Urinary bladder (tissue), 4 donors: ENCODE measurements around the gene MFSD11. TPM values are rescaled to one million over a fixed set of nuclear protein-coding genes. Genes with fewer than 3 reads are reported as not detected.
"Not testable (repeated sequence)": the region's sequence is repeated elsewhere in the genome, so short reads cannot be mapped to it uniquely, and the experiment has no call there.

Source experiments
- DNase-seq: peaks from one replicate; pipeline ENCODE4 v3.0.0-alpha.2; 2015; ENCODE audit errors: extremely low spot score
- H3K27ac ChIP-seq: one replicate; pipeline ENCODE4 v1.5.1; 2013; ENCODE audit warnings: low read depth, mild to moderate bottlenecking, moderate library complexity
- H3K36me3 ChIP-seq: one replicate; pipeline ENCODE4 v1.6.1; 2013; ENCODE audit warnings: mild to moderate bottlenecking, moderate library complexity; ENCODE audit not compliant: insufficient read depth
- H3K4me1 ChIP-seq: one replicate; pipeline ENCODE4 v1.6.1; 2013; ENCODE audit warnings: mild to moderate bottlenecking, moderate library complexity; ENCODE audit not compliant: insufficient read depth
- H3K4me3 ChIP-seq: one replicate; pipeline ENCODE4 v1.5.1; 2013; ENCODE audit warnings: low read depth, low read length
- WGBS: extraction: QIAGEN DNeasy Blood & Tissue Kit; methylation state at CpG from one replicate; pipeline ENCODE4 v1.1.7; 2013; 5-methylcytosine and 5-hydroxymethylcytosine counted together
- polyA plus RNA-seq: library from polyadenylated mRNA; stranded (reverse); fragments of 200-250 nt; gene quantifications from one replicate; pipeline ENCODE4 v1.2.3, GENCODE V29; 2013
- total RNA-seq: library from RNA; depleted of rRNA; stranded (reverse); fragments of >200 nt; gene quantifications from one replicate; pipeline ENCODE4 v1.2.3, GENCODE V29; 2014
- donor health status: healthy with polysubstance abuse.
- donor health status: healthy.

Gene MFSD11
- total and polyA plus RNA-seq, 2 donors = 16.6 to 69.5 TPM

GRCh38 chr17:76797241-76797840 is 59.4 kb downstream of the MFSD11 start:
- DNase-seq = no peak
- no peaks in the 10 kb centered on the region for H3K4me1 ChIP-seq
- whole genome bisulfite sequencing = 63% methylated on average over 6 of the region's 6 CpGs
- H3K36me3 ChIP-seq = no peaks in the 10 kb centered on the region
- H3K27ac ChIP-seq = no peak overlapping the region
- H3K4me3 ChIP-seq = no peak overlapping the region

- 89% methylated on average over 5 of the region's 5 CpGs for WGBS
- H3K4me1 ChIP-seq = no peaks in the 10 kb centered on the region
Measured at GRCh38 chr17:76801706-76802105, 63.8 kb downstream of the MFSD11 start.

GRCh38 chr17:76805319-76805718 is 67.4 kb downstream of the MFSD11 start:
- no peaks in the 10 kb centered on the region for H3K36me3 ChIP-seq
- no peak overlapping the region for H3K27ac ChIP-seq
- 87% methylated on average over 9 of the region's 9 CpGs for WGBS
- no peak overlapping the region for H3K4me3 ChIP-seq
- DNase-seq = no peak
- H3K4me1 ChIP-seq = no peaks in the 10 kb centered on the region

More at GRCh38 chr17:76801706-76802105, 63.8 kb downstream of the MFSD11 start:
- H3K4me3 ChIP-seq = no peak overlapping the region
- H3K36me3 ChIP-seq = no peaks in the 10 kb centered on the region
- DNase-seq = no peak
- H3K27ac ChIP-seq = no peak overlapping the region

- H3K27ac ChIP-seq, H3K4me3 ChIP-seq, H3K4me1 ChIP-seq, DNase-seq, H3K36me3 ChIP-seq: not testable (repeated sequence)
- 92% methylated on average over 32 of the region's 32 CpGs for WGBS
Measured at GRCh38 chr17:76806151-76806550, 68.2 kb downstream of the MFSD11 start.

- not testable (repeated sequence) for H3K36me3 ChIP-seq, H3K27ac ChIP-seq, H3K4me1 ChIP-seq, DNase-seq, H3K4me3 ChIP-seq
- 96% methylated on average over 4 of the region's 4 CpGs for WGBS
Measured at GRCh38 chr17:76806767-76807166, 68.8 kb downstream of the MFSD11 start.

GRCh38 chr17:76808326-76808725 is 70.4 kb downstream of the MFSD11 start:
- Histone ChIP-seq H3K4me1 (no peaks in the 10 kb centered on the region), H3K4me3 (no peak overlapping the region), H3K27ac (no peak overlapping the region), H3K36me3 (no peaks in the 10 kb centered on the region)
- no peak for DNase-seq
- 91% methylated on average over 4 of the region's 4 CpGs for WGBS

- Histone ChIP-seq H3K4me3 (no peak overlapping the region), H3K27ac (no peak overlapping the region), H3K4me1 (no peaks in the 10 kb centered on the region), H3K36me3 (no peaks in the 10 kb centered on the region)
- 87% methylated on average over 4 of the region's 4 CpGs for WGBS
- DNase-seq = no peak
Measured at GRCh38 chr17:76810956-76811355, 73.0 kb downstream of the MFSD11 start.

GRCh38 chr17:76811834-76812233 is 73.9 kb downstream of the MFSD11 start:
- Histone ChIP-seq H3K27ac (no peak overlapping the region), H3K4me3 (no peak overlapping the region), H3K36me3 (no peaks in the 10 kb centered on the region), H3K4me1 (no peaks in the 10 kb centered on the region)
- WGBS = 90% methylated on average over 5 of the region's 5 CpGs
- DNase-seq = no peak

GRCh38 chr17:76812263-76812662 is 74.3 kb downstream of the MFSD11 start:
- Histone ChIP-seq H3K4me3 (no peak overlapping the region), H3K36me3 (no peaks in the 10 kb centered on the region), H3K4me1 (no peaks in the 10 kb centered on the region), H3K27ac (no peak overlapping the region)
- DNase-seq = no peak
- WGBS = 63% methylated on average over 4 of the region's 4 CpGs

GRCh38 chr17:76812968-76813367 is 75.0 kb downstream of the MFSD11 start:
- no peak overlapping the region for H3K4me3 ChIP-seq
- no peak overlapping the region for H3K27ac ChIP-seq
- no peaks in the 10 kb centered on the region for H3K36me3 ChIP-seq
- 74% methylated on average over 4 of the region's 4 CpGs for WGBS
- no peak for DNase-seq
- H3K4me1 ChIP-seq = no peaks in the 10 kb centered on the region

- H3K36me3 ChIP-seq, H3K27ac ChIP-seq, H3K4me3 ChIP-seq, DNase-seq, H3K4me1 ChIP-seq: not testable (repeated sequence)
- 76% methylated on average over 9 of the region's 9 CpGs for WGBS
Measured at GRCh38 chr17:76815907-76816589, 78.1 kb downstream of the MFSD11 start.

- no peak for DNase-seq
- no peak overlapping the region for H3K4me3 ChIP-seq
- no peaks in the 10 kb centered on the region for H3K36me3 ChIP-seq
- WGBS = 7% methylated on average over 8 of the region's 8 CpGs
- no peaks in the 10 kb centered on the region for H3K4me1 ChIP-seq
- no peak overlapping the region for H3K27ac ChIP-seq
Measured at GRCh38 chr17:76816590-76817135, 78.7 kb downstream of the MFSD11 start.

- H3K27ac ChIP-seq = no peak overlapping the region
- no peaks in the 10 kb centered on the region for H3K36me3 ChIP-seq
- no peak overlapping the region for H3K4me3 ChIP-seq
- WGBS = 37% methylated on average over 1 of the region's 1 CpG
- H3K4me1 ChIP-seq = no peaks in the 10 kb centered on the region
- no peak for DNase-seq
Measured at GRCh38 chr17:76820039-76820438, 82.1 kb downstream of the MFSD11 start.

- no peak for DNase-seq
- Histone ChIP-seq H3K4me1 (no peaks in the 10 kb centered on the region), H3K36me3 (no peaks in the 10 kb centered on the region), H3K27ac (no peak overlapping the region), H3K4me3 (no peak overlapping the region)
- 64% methylated on average over 4 of the region's 4 CpGs for whole genome bisulfite sequencing
Measured at GRCh38 chr17:76820561-76820960, 82.6 kb downstream of the MFSD11 start.
